SK-N-MC (cell line): ENCODE results near the gene PRKCSH.

Experiments
- DNase-seq: peaks from one replicate; pipeline ENCODE4 v3.0.0-alpha.2; 2011; ENCODE audit warnings: low read depth, low spot score
- H3K27ac ChIP-seq: fragments of 200-600 bp; sonication (generic); 2 replicates; pipeline ENCODE4 v1.5.1; 2016; ENCODE audit warnings: mixed run types
- H3K36me3 ChIP-seq: fragments of 200-600 bp; sonication (generic); 2 replicates; pipeline ENCODE4 v1.6.1; 2017; ENCODE audit warnings: antibody characterized with exemption, low read length, mixed read lengths; ENCODE audit not compliant: insufficient read depth
- H3K4me3 ChIP-seq: fragments of 200-600 bp; sonication (generic); 2 replicates; pipeline ENCODE4 v1.5.1; 2016
- H3K9ac ChIP-seq: fragments of 200-600 bp; sonication (generic); 2 replicates; pipeline ENCODE4 v1.8.0; 2017; ENCODE audit warnings: mixed run types, mixed read lengths; ENCODE audit not compliant: insufficient read length
- H3K9me3 ChIP-seq: fragments of 200-600 bp; sonication (generic); 2 replicates; pipeline ENCODE4 v1.6.1; 2017; ENCODE audit warnings: low read depth, mild to moderate bottlenecking, antibody characterized with exemption, low read length, moderate library complexity, mixed read lengths
- EZH2 ChIP-seq: fragments of 200-600 bp; sonication (generic); IDR thresholded peaks from one replicate; pipeline ENCODE4 v1.6.1; 2017; ENCODE audit warnings: antibody characterized with exemption
- FOXP2 ChIP-seq: optimal IDR thresholded peaks from 2 replicates; pipeline ENCODE3; 2011; ENCODE audit warnings: mild to moderate bottlenecking, moderate library complexity; ENCODE audit not compliant: insufficient read depth; ENCODE audit errors: extremely low read length, control extremely low read depth
- POLR2AphosphoS5 ChIP-seq: IDR thresholded peaks from 2 replicates; pipeline ENCODE4 v1.6.1; 2012; ENCODE audit warnings: mild to moderate bottlenecking, low read depth, low read length, borderline replicate concordance

Gene PRKCSH

GRCh38 chr19:11446652-11447301, 11.3 kb downstream of the PRKCSH start:
- Histone ChIP-seq H3K27ac (no peak overlapping the region), H3K4me3 (no peak overlapping the region), H3K36me3 (peaks cover 60% of the 10 kb centered on the region; the same call in 1 of the 2 replicates), H3K9me3 (no peaks in the 10 kb centered on the region), H3K9ac (no peak overlapping the region)
- TF ChIP-seq POLR2AphosphoS5 (no peak), EZH2 (no peak), FOXP2 (no peak)
- DNase-seq: no peak

GRCh38 chr19:11447347-11448262, 12.2 kb downstream of the PRKCSH start:
- no peak overlapping the region for H3K27ac ChIP-seq
- no peak overlapping the region for H3K4me3 ChIP-seq
- TF ChIP-seq EZH2: no peak
- no peak for TF ChIP-seq POLR2AphosphoS5
- no peak for TF ChIP-seq FOXP2
- no peak for DNase-seq
- no peaks in the 10 kb centered on the region for H3K9me3 ChIP-seq
- no peak overlapping the region for H3K9ac ChIP-seq
- H3K36me3 ChIP-seq: peaks cover 52% of the 10 kb centered on the region; the same call in 1 of the 2 replicates

- H3K9me3 ChIP-seq: no peaks in the 10 kb centered on the region
- H3K9ac ChIP-seq: no peak overlapping the region
- no peak overlapping the region for H3K4me3 ChIP-seq
- H3K27ac ChIP-seq: no peak overlapping the region
- DNase-seq: no peak
- peaks cover 49% of the 10 kb centered on the region; the same call in 1 of the 2 replicates for H3K36me3 ChIP-seq
- TF ChIP-seq POLR2AphosphoS5: no peak
- no peak for TF ChIP-seq EZH2
- TF ChIP-seq FOXP2: no peak
Measured at GRCh38 chr19:11448410-11448809, 13.0 kb downstream of the PRKCSH start.

GRCh38 chr19:11448923-11449554, 13.6 kb downstream of the PRKCSH start:
- H3K9me3 ChIP-seq: no peaks in the 10 kb centered on the region
- H3K4me3 ChIP-seq: no peak overlapping the region
- no peak for DNase-seq
- peaks cover 45% of the 10 kb centered on the region; the same call in 1 of the 2 replicates for H3K36me3 ChIP-seq
- no peak overlapping the region for H3K9ac ChIP-seq
- no peak for TF ChIP-seq EZH2
- TF ChIP-seq POLR2AphosphoS5: no peak
- no peak for TF ChIP-seq FOXP2
- no peak overlapping the region for H3K27ac ChIP-seq

GRCh38 chr19:11450570-11451326, 15.3 kb downstream of the PRKCSH start:
- Histone ChIP-seq H3K4me3 (no peak overlapping the region), H3K9ac (no peak overlapping the region), H3K36me3 (peaks cover 30% of the 10 kb centered on the region; the same call in 1 of the 2 replicates), H3K27ac (peak overlapping the region; percentile 80; the same call in 1 of the 2 replicates), H3K9me3 (no peaks in the 10 kb centered on the region)
- TF ChIP-seq FOXP2 (no peak), EZH2 (no peak), POLR2AphosphoS5 (0 out of 2 replicates have a peak, but pooled peaks have one; percentile 6)
- DNase-seq: no peak

GRCh38 chr19:11451327-11451870, 16.0 kb downstream of the PRKCSH start:
- TF ChIP-seq POLR2AphosphoS5 (no peak), EZH2 (no peak), FOXP2 (no peak)
- DNase-seq: no peak
- Histone ChIP-seq H3K9me3 (no peaks in the 10 kb centered on the region), H3K9ac (no peak overlapping the region), H3K27ac (peak overlapping the region; percentile 80), H3K36me3 (peaks cover 30% of the 10 kb centered on the region; the same call in 1 of the 2 replicates), H3K4me3 (no peak overlapping the region)

- Histone ChIP-seq H3K36me3 (peaks cover 25% of the 10 kb centered on the region; the same call in 1 of the 2 replicates), H3K9ac (peak overlapping the region; percentile 43), H3K9me3 (no peaks in the 10 kb centered on the region), H3K4me3 (no peak overlapping the region), H3K27ac (peak overlapping the region; percentile 80)
- no peak for DNase-seq
- no peak for TF ChIP-seq EZH2
- TF ChIP-seq FOXP2: no peak
- no peak for TF ChIP-seq POLR2AphosphoS5
Measured at GRCh38 chr19:11451871-11452619, 16.6 kb downstream of the PRKCSH start.
